Activated naive CD8-positive, alpha-beta T cell treated with anti-CD3 and anti-CD28 coated beads for 36 hours (primary cell): ENCODE data around the gene C9orf40. TPM values are rescaled to one million over a fixed set of nuclear protein-coding genes. Genes with fewer than 3 reads are reported as not detected.
A peak's percentile ranks its signal among the peaks of the same experiment; 100 is the strongest.

Experiments used
- DNase-seq: peaks from one replicate; pipeline ENCODE4 v3.0.0; 2021
- H3K27ac Mint-ChIP-seq: one replicate; pipeline ENCODE4 v1.8.0; 2022; ENCODE audit warnings: mild to moderate bottlenecking, moderate library complexity, mixed read lengths
- H3K27me3 Mint-ChIP-seq: one replicate; pipeline ENCODE4 v1.8.0; 2022; ENCODE audit warnings: mild to moderate bottlenecking, mixed read lengths
- H3K36me3 Mint-ChIP-seq: one replicate; pipeline ENCODE4 v1.8.0; 2021; ENCODE audit warnings: mild to moderate bottlenecking, mixed read lengths
- H3K4me1 Mint-ChIP-seq: one replicate; pipeline ENCODE4 v1.8.0; 2021; ENCODE audit warnings: mixed read lengths
- H3K4me3 Mint-ChIP-seq: one replicate; pipeline ENCODE4 v1.8.0; 2022; ENCODE audit warnings: mild to moderate bottlenecking, moderate library complexity, mixed read lengths
- H3K9me3 Mint-ChIP-seq: one replicate; pipeline ENCODE4 v1.8.0; 2022; ENCODE audit warnings: mixed read lengths
- total RNA-seq, 2 experiments: library from RNA; stranded (reverse); gene quantifications; one replicate each; pipeline ENCODE4 v1.2.3, GENCODE V29; 2021

C9orf40 gene
- 10 to 100 TPM; 18.9 to 21.6 TPM for total RNA-seq

GRCh38 chr9:74952201-74953151 is at the start of gene C9orf40:
Gene C9orf40, minus strand, starts transcription at chr9:74952912. Its CDS starts 301 bp downstream, at chr9:74952611.
- H3K36me3 Mint-ChIP-seq = peaks cover 22% of the 10 kb centered on the region
- no peaks in the 10 kb centered on the region for H3K27me3 Mint-ChIP-seq
- peaks cover 28% of the 10 kb centered on the region for H3K4me1 Mint-ChIP-seq
- H3K9me3 Mint-ChIP-seq = no peaks in the 10 kb centered on the region
- peak within 1 kb of the TSS; percentile 90 for H3K27ac Mint-ChIP-seq
- peak; percentile 91 for DNase-seq
- H3K4me3 Mint-ChIP-seq = peak within 1 kb of the TSS; percentile 96

GRCh38 chr9:75001719-75002421 is 49.2 kb upstream of the C9orf40 start:
- Mint-ChIP-seq H3K36me3 (peaks cover 15% of the 10 kb centered on the region), H3K9me3 (no peaks in the 10 kb centered on the region)
- no peak for DNase-seq

GRCh38 chr9:75000835-75001234 is 48.1 kb upstream of the C9orf40 start:
- peaks cover 4% of the 10 kb centered on the region for H3K4me1 Mint-ChIP-seq
- no peaks in the 10 kb centered on the region for H3K27me3 Mint-ChIP-seq
- no peak for DNase-seq
- H3K27ac Mint-ChIP-seq = no peak overlapping the region
- no peak overlapping the region for H3K4me3 Mint-ChIP-seq
- peaks cover 18% of the 10 kb centered on the region for H3K36me3 Mint-ChIP-seq
- H3K9me3 Mint-ChIP-seq = no peaks in the 10 kb centered on the region

More at GRCh38 chr9:75001719-75002421, 49.2 kb upstream of the C9orf40 start:
- H3K27me3 Mint-ChIP-seq = no peaks in the 10 kb centered on the region
- H3K27ac Mint-ChIP-seq = no peak overlapping the region
- peaks cover 4% of the 10 kb centered on the region for H3K4me1 Mint-ChIP-seq
- H3K4me3 Mint-ChIP-seq = no peak overlapping the region

- H3K27ac Mint-ChIP-seq = no peak overlapping the region
- no peaks in the 10 kb centered on the region for H3K27me3 Mint-ChIP-seq
- no peak overlapping the region for H3K4me3 Mint-ChIP-seq
- no peaks in the 10 kb centered on the region for H3K9me3 Mint-ChIP-seq
- DNase-seq = no peak
- peaks cover 5% of the 10 kb centered on the region for H3K4me1 Mint-ChIP-seq
- H3K36me3 Mint-ChIP-seq = peaks cover 14% of the 10 kb centered on the region
Measured at GRCh38 chr9:74985041-74985440, 32.3 kb upstream of the C9orf40 start.

- Mint-ChIP-seq H3K27me3 (no peaks in the 10 kb centered on the region), H3K4me1 (peaks cover 5% of the 10 kb centered on the region), H3K9me3 (no peaks in the 10 kb centered on the region), H3K4me3 (no peak overlapping the region), H3K27ac (no peak overlapping the region), H3K36me3 (peaks cover 14% of the 10 kb centered on the region)
- no peak for DNase-seq
Measured at GRCh38 chr9:74983709-74984108, 31.0 kb upstream of the C9orf40 start.

- H3K4me3 Mint-ChIP-seq = no peak overlapping the region
- no peak overlapping the region for H3K27ac Mint-ChIP-seq
- peaks cover 39% of the 10 kb centered on the region for H3K36me3 Mint-ChIP-seq
- peaks cover 3% of the 10 kb centered on the region for H3K9me3 Mint-ChIP-seq
- DNase-seq = no peak
- H3K4me1 Mint-ChIP-seq = peaks cover 5% of the 10 kb centered on the region
- no peaks in the 10 kb centered on the region for H3K27me3 Mint-ChIP-seq
Measured at GRCh38 chr9:74979844-74980243, 27.1 kb upstream of the C9orf40 start.

GRCh38 chr9:74977287-74977686 is 24.6 kb upstream of the C9orf40 start:
- no peak for DNase-seq
- H3K36me3 Mint-ChIP-seq = peaks cover 54% of the 10 kb centered on the region
- peaks cover 12% of the 10 kb centered on the region for H3K4me1 Mint-ChIP-seq
- no peaks in the 10 kb centered on the region for H3K27me3 Mint-ChIP-seq
- no peak overlapping the region for H3K27ac Mint-ChIP-seq
- H3K9me3 Mint-ChIP-seq = peaks cover 8% of the 10 kb centered on the region
- H3K4me3 Mint-ChIP-seq = no peak overlapping the region

GRCh38 chr9:74975538-74975937 is 22.8 kb upstream of the C9orf40 start:
- Mint-ChIP-seq H3K27me3 (no peaks in the 10 kb centered on the region), H3K4me1 (peaks cover 8% of the 10 kb centered on the region), H3K27ac (no peak overlapping the region), H3K9me3 (peaks cover 8% of the 10 kb centered on the region), H3K4me3 (no peak overlapping the region), H3K36me3 (peaks cover 56% of the 10 kb centered on the region)
- DNase-seq = no peak

- no peak for DNase-seq
- Mint-ChIP-seq H3K27me3 (no peaks in the 10 kb centered on the region), H3K4me3 (no peak overlapping the region), H3K36me3 (peaks cover 56% of the 10 kb centered on the region), H3K27ac (no peak overlapping the region), H3K9me3 (peaks cover 8% of the 10 kb centered on the region), H3K4me1 (peaks cover 8% of the 10 kb centered on the region)
Measured at GRCh38 chr9:74974558-74974957, 21.8 kb upstream of the C9orf40 start.

GRCh38 chr9:74973714-74974113 is 21.0 kb upstream of the C9orf40 start:
- no peak overlapping the region for H3K27ac Mint-ChIP-seq
- H3K9me3 Mint-ChIP-seq = peaks cover 8% of the 10 kb centered on the region
- H3K27me3 Mint-ChIP-seq = no peaks in the 10 kb centered on the region
- H3K4me1 Mint-ChIP-seq = peaks cover 8% of the 10 kb centered on the region
- peaks cover 59% of the 10 kb centered on the region for H3K36me3 Mint-ChIP-seq
- no peak for DNase-seq
- H3K4me3 Mint-ChIP-seq = no peak overlapping the region

GRCh38 chr9:74963056-74963455 is 10.3 kb upstream of the C9orf40 start:
- H3K36me3 Mint-ChIP-seq = peaks cover 42% of the 10 kb centered on the region
- DNase-seq = no peak
- H3K9me3 Mint-ChIP-seq = peaks cover 20% of the 10 kb centered on the region
- no peaks in the 10 kb centered on the region for H3K4me1 Mint-ChIP-seq
- no peak overlapping the region for H3K4me3 Mint-ChIP-seq
- H3K27me3 Mint-ChIP-seq = no peaks in the 10 kb centered on the region
- H3K27ac Mint-ChIP-seq = no peak overlapping the region

GRCh38 chr9:74961496-74961895 is 8.8 kb upstream of the C9orf40 start:
- Mint-ChIP-seq H3K4me3 (no peak overlapping the region), H3K9me3 (peaks cover 20% of the 10 kb centered on the region), H3K27me3 (no peaks in the 10 kb centered on the region), H3K27ac (no peak overlapping the region), H3K4me1 (no peaks in the 10 kb centered on the region), H3K36me3 (peaks cover 39% of the 10 kb centered on the region)
- DNase-seq = no peak

GRCh38 chr9:74960561-74960960 is 7.8 kb upstream of the C9orf40 start:
- H3K36me3 Mint-ChIP-seq = peaks cover 37% of the 10 kb centered on the region
- H3K4me1 Mint-ChIP-seq = no peaks in the 10 kb centered on the region
- no peak overlapping the region for H3K27ac Mint-ChIP-seq

GRCh38 chr9:74958587-74958986 is 5.9 kb upstream of the C9orf40 start:
- H3K9me3 Mint-ChIP-seq = peaks cover 18% of the 10 kb centered on the region
- H3K27ac Mint-ChIP-seq = no peak overlapping the region
- peaks cover 4% of the 10 kb centered on the region for H3K4me1 Mint-ChIP-seq
- H3K4me3 Mint-ChIP-seq = no peak overlapping the region
- peaks cover 26% of the 10 kb centered on the region for H3K36me3 Mint-ChIP-seq
- no peak for DNase-seq
- no peaks in the 10 kb centered on the region for H3K27me3 Mint-ChIP-seq

More at GRCh38 chr9:74960561-74960960, 7.8 kb upstream of the C9orf40 start:
- Mint-ChIP-seq H3K9me3 (peaks cover 20% of the 10 kb centered on the region), H3K4me3 (no peak overlapping the region), H3K27me3 (no peaks in the 10 kb centered on the region)
- DNase-seq = no peak

GRCh38 chr9:74953235-74953751 is 581 bp upstream of the C9orf40 start:
- Mint-ChIP-seq H3K4me3 (peak overlapping the region; percentile 88), H3K9me3 (no peaks in the 10 kb centered on the region), H3K27ac (peak overlapping the region; percentile 88), H3K27me3 (no peaks in the 10 kb centered on the region), H3K36me3 (peaks cover 17% of the 10 kb centered on the region), H3K4me1 (peaks cover 28% of the 10 kb centered on the region)
- DNase-seq = no peak
